ENCODE data around the gene GIMAP7. TPM values are rescaled to one million over a fixed set of nuclear protein-coding genes. Genes with fewer than 3 reads are reported as not detected.
A peak's percentile ranks its signal among the peaks of the same experiment; 100 is the strongest.

Gene GIMAP7
- 1 to 10 TPM; 3.6 to 5.7 TPM for total RNA-seq

DNA sequence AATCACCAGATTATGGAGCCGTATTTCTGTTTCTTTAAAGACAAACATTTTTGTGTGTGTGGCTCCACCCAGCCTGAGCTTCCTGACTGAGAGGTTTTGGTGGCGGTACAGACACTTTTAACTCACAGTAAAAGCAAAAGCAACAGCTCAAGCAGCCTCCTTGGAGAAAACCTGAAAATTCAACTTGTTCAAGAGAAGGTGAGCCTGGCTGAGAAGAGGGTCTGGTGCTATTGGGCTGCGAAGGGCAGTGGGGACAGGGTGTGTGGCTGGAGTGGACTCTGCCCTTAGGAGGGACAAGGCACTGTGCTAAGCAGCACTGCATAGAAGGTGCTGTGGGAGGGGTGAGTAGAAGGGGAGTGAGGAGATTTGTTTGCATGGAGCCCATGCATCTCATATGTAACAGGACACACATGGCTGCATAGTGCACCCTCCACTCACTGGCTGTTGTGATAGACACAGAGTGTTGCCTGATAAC lies at the start of gene GIMAP7:
TSS of gene GIMAP7 (plus strand) at position 125 of the 475 bp plus-strand sequence. CDS start 5,103 bp downstream, outside the sequence.
- WGBS, 2 donors, result 39 to 46% methylated on average over 3 of the region's 3 CpGs
- Histone ChIP-seq H3K4me1 (no peaks in the 10 kb centered on the region), H3K27me3 (no peaks in the 10 kb centered on the region), H3K27ac (peak within 1 kb of the TSS in 3 of 4 donors; percentile 13 to 24 (median 21)), H3K9me3 (no peaks in the 10 kb centered on the region), H3K4me3 (peak within 1 kb of the TSS in 1 of 2 donors; percentile 4), H3K36me3 (replicated peaks in 1 of 2; ENCODE audit: insufficient read depth in 1 of 2, low read depth in 2 of 2) (no peaks in the 10 kb centered on the region)
- TF ChIP-seq POLR2A (IDR thresholded peaks at IDR 0.05) (peak in 2 of 3 donors; percentile 28 to 47), CTCF (IDR thresholded peaks at IDR 0.05) (no peak)
- intact Hi-C loops (cut with DNase I), result no loop called here
- DNase-seq (peak in 1 of 4 donors; percentile 9), ATAC-seq (no peak)

GRCh38 chr7:150464962-150465361 lies 49.7 kb upstream of the GIMAP7 start:
- ATAC-seq (no peak), DNase-seq (no peak)
- intact Hi-C loops (cut with DNase I), result no loop called here
- H3K27me3 ChIP-seq, result no peaks in the 10 kb centered on the region
- no peak overlapping the region for H3K4me3 ChIP-seq
- no peak for TF ChIP-seq POLR2A (IDR thresholded peaks at IDR 0.05)
- 60 to 67% methylated on average over 1 of the region's 1 CpG for WGBS, 2 donors
- no peaks in the 10 kb centered on the region for H3K4me1 ChIP-seq
- H3K36me3 ChIP-seq (replicated peaks in 1 of 2; ENCODE audit: insufficient read depth in 1 of 2, low read depth in 2 of 2), result no peaks in the 10 kb centered on the region
- H3K27ac ChIP-seq, result no peak overlapping the region
- peaks cover 0 to 19% (median 0%) of the 10 kb centered on the region in 3 donors for H3K9me3 ChIP-seq

GRCh38 chr7:150465414-150465813 lies 49.3 kb upstream of the GIMAP7 start:
- no peaks in the 10 kb centered on the region for H3K27me3 ChIP-seq
- ATAC-seq (no peak), DNase-seq (no peak)
- H3K36me3 ChIP-seq (replicated peaks in 1 of 2; ENCODE audit: insufficient read depth in 1 of 2, low read depth in 2 of 2), result no peaks in the 10 kb centered on the region
- H3K4me1 ChIP-seq, result no peaks in the 10 kb centered on the region
- TF ChIP-seq CTCF (IDR thresholded peaks at IDR 0.05) (no peak), POLR2A (IDR thresholded peaks at IDR 0.05) (no peak)
- no peak overlapping the region for H3K4me3 ChIP-seq
- intact Hi-C loops (cut with DNase I), result no loop called here
- H3K9me3 ChIP-seq, result peaks cover 0 to 19% (median 0%) of the 10 kb centered on the region in 3 donors
- WGBS, 2 donors, result 95 to 96% methylated on average over 2 of the region's 2 CpGs
- H3K27ac ChIP-seq, result no peak overlapping the region

- 72 to 74% methylated on average over 6 of the region's 6 CpGs for WGBS, 2 donors
- ATAC-seq, result no peak
- no peaks in the 10 kb centered on the region for H3K4me1 ChIP-seq
- no peaks in the 10 kb centered on the region for H3K27me3 ChIP-seq
- no peaks in the 10 kb centered on the region for H3K36me3 ChIP-seq (replicated peaks in 1 of 2; ENCODE audit: insufficient read depth in 1 of 2, low read depth in 2 of 2)
- peaks cover 0 to 16% (median 0%) of the 10 kb centered on the region in 3 donors for H3K9me3 ChIP-seq
- intact Hi-C loops (cut with DNase I), result no loop called here
- H3K4me3 ChIP-seq, result no peak overlapping the region
- TF ChIP-seq POLR2A (IDR thresholded peaks at IDR 0.05) (no peak), CTCF (IDR thresholded peaks at IDR 0.05) (no peak)
- H3K27ac ChIP-seq, result no peak overlapping the region
- DNase-seq, result no peak
Observed at GRCh38 chr7:150466477-150466876, 48.2 kb upstream of the GIMAP7 start.

DNA sequence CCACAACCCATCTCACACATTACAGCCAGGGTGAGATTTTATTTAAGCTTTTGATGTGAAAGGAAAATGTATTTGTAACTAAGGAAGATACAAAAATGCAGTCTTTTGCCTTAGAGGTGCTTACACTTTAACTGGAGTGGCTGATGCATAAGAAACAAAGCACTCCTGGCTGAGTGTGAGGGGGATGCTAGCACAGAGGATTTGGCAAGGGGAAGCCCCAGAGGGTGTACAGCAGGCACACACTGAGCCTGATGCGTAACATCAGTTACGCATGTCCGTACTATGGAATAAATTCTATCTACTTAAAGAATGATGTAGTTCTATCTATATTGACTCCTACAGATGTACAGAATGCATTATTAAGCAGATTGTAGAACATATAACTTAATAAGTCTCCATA lies 46.4 kb upstream of the GIMAP7 start:
- Histone ChIP-seq H3K9me3 (peaks cover 0 to 5% (median 0%) of the 10 kb centered on the region in 3 donors), H3K27ac (no peak overlapping the region), H3K36me3 (replicated peaks in 1 of 2; ENCODE audit: insufficient read depth in 1 of 2, low read depth in 2 of 2) (no peaks in the 10 kb centered on the region), H3K4me3 (no peak overlapping the region), H3K4me1 (no peaks in the 10 kb centered on the region), H3K27me3 (no peaks in the 10 kb centered on the region)
- 95 to 97% methylated on average over 3 of the region's 3 CpGs for WGBS, 2 donors
- no peak for TF ChIP-seq CTCF (IDR thresholded peaks at IDR 0.05)
- TF ChIP-seq POLR2A (IDR thresholded peaks at IDR 0.05), result no peak
- intact Hi-C loops (cut with DNase I), result no loop called here
- ATAC-seq (no peak), DNase-seq (no peak)

Measured in body of pancreas (tissue), 4 donors.